Colonic mucosa (tissue), 4 donors: Measurements from ENCODE around the gene CCDC60. TPM values are rescaled to one million over a fixed set of nuclear protein-coding genes. Genes with fewer than 3 reads are reported as not detected.

Experiments used
- DNase-seq: peaks from one replicate; pipeline ENCODE4 v3.0.0-alpha.2; 2020
- H3K27ac ChIP-seq: fragments of 200-600 bp; one replicate; pipeline ENCODE4 v1.8.0; 2021
- H3K27me3 ChIP-seq: fragments of 200-600 bp; one replicate; pipeline ENCODE4 v1.8.0; 2021
- H3K36me3 ChIP-seq: fragments of 200-600 bp; one replicate; pipeline ENCODE4 v1.8.0; 2021
- H3K4me1 ChIP-seq: fragments of 200-600 bp; one replicate; pipeline ENCODE4 v1.8.0; 2021; ENCODE audit warnings: mild to moderate bottlenecking
- H3K4me3 ChIP-seq: fragments of 200-600 bp; one replicate; pipeline ENCODE4 v1.8.0; 2021
- H3K9ac ChIP-seq, 2 donors: one replicate each; pipeline ENCODE4 v1.7.0; 2013; ENCODE audit warnings: control low read depth in 2 of 2, low read depth in 2 of 2, low read length in 2 of 2
- H3K9me3 ChIP-seq: fragments of 200-600 bp; one replicate; pipeline ENCODE4 v1.8.0; 2021
- intact Hi-C: fragments of 100-400 bp; cut with DNase I; formaldehyde crosslinking; loops from one replicate; pipeline ENCODE4 v1.14.1; 2022
- total RNA-seq, 2 donors: library from RNA; stranded (reverse); fragmentation: NEBNext Ultra II Directional in 1 of 2; extraction: Animal tissue kit (Norgen Biotek cat#: 25700) in 1 of 2; gene quantifications; one replicate each; pipeline ENCODE4 v1.2.1, GENCODE V29; 2021
- TF ChIP-seq, protein P1 (sequence below): fragments of 200-600 bp; IDR thresholded peaks from one replicate; pipeline ENCODE4 v1.8.0; 2022; ENCODE audit warnings: antibody characterized with exemption, mild to moderate bottlenecking
- donor health status: healthy.
- donor health status: DM: no; HTN: no; CAD: no.
- donor health status: DM: no; HTN: no; CAD: no.

Gene CCDC60, protein sequence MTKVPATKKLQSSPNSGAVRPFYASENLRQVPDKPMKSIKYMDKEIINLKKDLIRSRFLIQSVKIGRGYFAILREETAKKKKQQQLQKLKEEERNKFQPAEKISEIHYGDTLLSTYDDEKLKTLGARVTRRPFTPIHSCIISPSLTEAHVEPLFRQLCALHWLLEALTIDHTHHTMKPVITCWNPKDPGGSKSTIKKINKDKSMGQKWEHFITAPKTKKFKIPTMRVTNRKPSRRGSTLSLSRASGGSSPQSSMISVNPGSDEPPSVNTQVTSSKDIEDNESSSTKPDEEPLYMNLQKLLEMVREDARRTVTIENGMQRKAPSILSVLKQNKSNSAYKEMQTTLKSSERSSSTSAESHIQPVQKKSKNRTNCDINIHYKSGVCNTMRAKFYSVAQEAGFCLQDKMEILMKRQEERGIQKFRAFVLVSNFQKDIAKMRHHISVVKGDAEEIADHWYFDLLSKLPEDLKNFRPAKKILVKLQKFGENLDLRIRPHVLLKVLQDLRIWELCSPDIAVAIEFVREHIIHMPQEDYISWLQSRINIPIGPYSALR
- 1 to 10 TPM; 1.3 to 2.3 TPM for total RNA-seq

DNA sequence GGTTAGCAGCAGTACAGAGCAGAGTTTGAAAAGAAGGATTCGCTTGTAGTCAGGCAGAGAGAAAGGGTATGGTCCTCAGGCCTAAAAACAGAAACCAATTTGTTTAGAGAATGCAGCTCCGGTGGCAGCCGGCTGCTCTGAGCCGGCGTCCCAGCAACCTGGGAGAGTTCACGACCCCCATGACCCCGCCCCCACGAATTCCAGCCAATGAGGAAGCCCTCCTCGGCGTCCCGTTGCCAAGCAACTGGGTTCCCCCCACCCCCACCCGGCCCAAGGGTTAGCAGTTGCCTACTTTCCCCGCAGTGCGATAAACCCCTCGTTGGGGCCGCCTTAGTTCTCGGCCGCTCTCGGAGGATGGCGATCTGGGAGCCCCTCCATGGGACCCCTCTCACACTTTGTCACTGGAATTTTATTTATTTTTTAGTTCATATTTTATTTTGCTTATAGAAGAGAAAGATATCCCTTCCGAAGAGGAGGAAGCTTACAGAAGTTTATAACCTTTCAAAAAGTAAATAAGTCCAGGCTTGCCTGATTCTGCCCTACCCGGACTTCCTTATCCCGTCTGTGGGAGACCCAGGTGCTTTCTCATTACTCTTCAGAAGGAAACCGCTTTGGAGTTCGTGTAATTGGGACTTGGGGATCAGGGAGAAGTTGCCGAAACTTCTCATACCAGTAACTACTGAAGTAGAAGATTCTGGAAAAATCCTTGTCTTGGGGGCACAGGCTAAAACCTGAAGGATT lies at the start of gene CCDC60:
Gene CCDC60 (plus strand): TSS at position 300 of the 741 bp plus-strand sequence. CDS start 448 bp downstream, outside the sequence.
- Histone ChIP-seq H3K27ac (no peak within 1 kb of the TSS), H3K9ac (no peak within 1 kb of the TSS), H3K36me3 (no peaks in the 10 kb centered on the region), H3K9me3 (no peaks in the 10 kb centered on the region), H3K27me3 (no peaks in the 10 kb centered on the region), H3K4me1 (no peaks in the 10 kb centered on the region), H3K4me3 (peak within 1 kb of the TSS; percentile 1)
- TF ChIP-seq, protein P1, sequence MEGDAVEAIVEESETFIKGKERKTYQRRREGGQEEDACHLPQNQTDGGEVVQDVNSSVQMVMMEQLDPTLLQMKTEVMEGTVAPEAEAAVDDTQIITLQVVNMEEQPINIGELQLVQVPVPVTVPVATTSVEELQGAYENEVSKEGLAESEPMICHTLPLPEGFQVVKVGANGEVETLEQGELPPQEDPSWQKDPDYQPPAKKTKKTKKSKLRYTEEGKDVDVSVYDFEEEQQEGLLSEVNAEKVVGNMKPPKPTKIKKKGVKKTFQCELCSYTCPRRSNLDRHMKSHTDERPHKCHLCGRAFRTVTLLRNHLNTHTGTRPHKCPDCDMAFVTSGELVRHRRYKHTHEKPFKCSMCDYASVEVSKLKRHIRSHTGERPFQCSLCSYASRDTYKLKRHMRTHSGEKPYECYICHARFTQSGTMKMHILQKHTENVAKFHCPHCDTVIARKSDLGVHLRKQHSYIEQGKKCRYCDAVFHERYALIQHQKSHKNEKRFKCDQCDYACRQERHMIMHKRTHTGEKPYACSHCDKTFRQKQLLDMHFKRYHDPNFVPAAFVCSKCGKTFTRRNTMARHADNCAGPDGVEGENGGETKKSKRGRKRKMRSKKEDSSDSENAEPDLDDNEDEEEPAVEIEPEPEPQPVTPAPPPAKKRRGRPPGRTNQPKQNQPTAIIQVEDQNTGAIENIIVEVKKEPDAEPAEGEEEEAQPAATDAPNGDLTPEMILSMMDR: no peak
- peak; percentile 41 for DNase-seq
- intact Hi-C loops: no loop called here

DNA sequence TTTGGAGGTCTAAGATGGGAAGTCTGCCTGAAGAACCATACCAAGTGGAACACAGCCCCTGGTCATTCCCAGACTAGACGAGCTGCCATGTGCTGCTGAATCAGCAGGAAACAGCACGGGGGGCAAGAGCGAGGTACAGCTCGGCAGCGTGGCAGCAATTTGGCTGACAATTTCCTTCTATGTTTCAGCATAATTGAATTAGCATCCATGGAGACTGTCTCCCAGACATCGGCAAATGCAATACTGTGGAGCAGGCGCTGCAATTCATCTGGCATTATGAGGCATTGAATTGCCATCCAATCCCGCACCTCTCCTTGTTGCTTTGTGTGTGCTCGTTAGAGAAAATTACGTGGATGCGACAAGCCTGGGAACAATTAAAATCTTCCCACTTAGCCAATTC lies 46.0 kb upstream of the CCDC60 start:
- Histone ChIP-seq H3K9me3 (no peaks in the 10 kb centered on the region), H3K27me3 (no peaks in the 10 kb centered on the region), H3K4me3 (no peak overlapping the region), H3K9ac (no peak overlapping the region), H3K4me1 (no peaks in the 10 kb centered on the region), H3K27ac (no peak overlapping the region), H3K36me3 (no peaks in the 10 kb centered on the region)
- DNase-seq: no peak
- TF ChIP-seq, protein P1: no peak
- intact Hi-C loops: no loop called here

DNA sequence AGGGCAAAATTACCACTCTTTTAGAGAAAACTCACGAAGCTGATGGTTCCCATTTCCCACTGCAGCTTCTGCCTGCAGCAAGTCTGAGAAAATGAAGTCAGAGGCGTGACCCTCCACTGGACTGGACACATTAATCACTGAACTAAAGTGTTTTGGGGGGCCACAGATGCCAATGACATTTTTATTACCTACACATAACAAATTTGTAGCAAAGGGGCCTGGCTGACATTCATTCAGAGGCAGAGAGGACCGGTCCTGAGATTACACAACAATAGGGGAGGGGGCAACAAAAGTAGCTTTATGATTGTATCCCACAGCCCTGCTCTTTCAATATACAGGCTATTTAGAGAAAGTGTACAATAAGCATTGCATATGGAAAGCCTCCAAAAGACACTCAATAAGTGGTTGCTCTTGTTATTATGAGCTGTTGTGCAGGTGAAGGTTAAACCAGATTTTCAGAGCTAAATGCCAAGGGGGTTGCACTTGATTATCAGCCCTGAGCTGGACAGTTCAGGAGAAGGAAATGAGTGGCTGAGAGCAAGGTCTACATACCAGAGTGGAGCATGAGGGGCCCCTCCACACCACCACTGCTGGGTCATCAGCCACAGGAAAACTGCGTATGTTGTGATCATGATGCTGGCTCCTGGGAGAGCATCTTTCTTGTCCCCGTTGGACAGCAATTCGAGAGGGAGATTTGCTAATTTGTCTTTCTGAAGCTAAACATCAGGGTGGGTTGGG lies 41.5 kb upstream of the CCDC60 start:
- Histone ChIP-seq H3K36me3 (no peaks in the 10 kb centered on the region), H3K9ac (no peak overlapping the region), H3K4me3 (no peak overlapping the region), H3K9me3 (no peaks in the 10 kb centered on the region), H3K4me1 (no peaks in the 10 kb centered on the region), H3K27ac (no peak overlapping the region), H3K27me3 (no peaks in the 10 kb centered on the region)
- no peak for DNase-seq
- TF ChIP-seq, protein P1: no peak
- intact Hi-C loops: no loop called here

DNA sequence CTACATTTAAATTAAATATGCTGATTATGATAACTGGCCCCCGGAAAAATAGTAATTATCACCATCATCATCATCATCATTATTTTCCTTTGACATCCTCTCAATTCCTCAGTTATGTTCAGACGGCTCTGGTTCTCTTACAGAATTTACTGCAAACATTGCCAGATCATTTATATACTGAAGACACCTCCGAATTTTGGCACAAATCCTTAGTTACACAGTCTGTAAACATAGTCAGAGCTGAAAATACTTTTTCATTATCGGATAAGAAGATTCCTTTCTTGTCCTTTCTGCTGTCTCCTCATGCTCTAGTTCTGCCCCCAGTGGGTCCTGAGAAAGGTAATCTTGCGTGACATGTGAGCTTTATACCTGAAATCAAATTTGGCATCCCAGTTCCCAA lies 40.3 kb upstream of the CCDC60 start:
- Histone ChIP-seq H3K4me1 (no peaks in the 10 kb centered on the region), H3K9ac (no peak overlapping the region), H3K9me3 (no peaks in the 10 kb centered on the region), H3K27me3 (no peaks in the 10 kb centered on the region), H3K36me3 (no peaks in the 10 kb centered on the region), H3K4me3 (no peak overlapping the region), H3K27ac (no peak overlapping the region)
- TF ChIP-seq, protein P1: no peak
- no peak for DNase-seq
- intact Hi-C loops: no loop called here

DNA sequence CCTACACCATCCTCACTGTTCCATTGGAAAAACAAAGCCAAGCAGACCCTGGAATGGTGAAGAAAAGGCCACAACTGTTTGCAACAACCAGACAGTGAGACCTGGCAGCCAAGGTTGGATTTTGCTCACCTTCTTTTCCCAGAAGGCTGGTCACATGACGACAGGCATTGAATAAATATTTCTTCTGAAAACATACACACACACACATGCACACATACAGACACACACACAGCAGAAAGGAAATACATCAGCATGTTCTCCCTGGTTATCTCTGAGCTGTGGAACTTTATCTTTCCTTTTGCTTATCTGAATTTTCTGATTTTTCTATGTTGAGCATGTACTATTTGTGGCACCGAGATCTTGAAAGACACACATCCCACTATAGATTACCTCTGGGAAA lies 38.0 kb upstream of the CCDC60 start:
- intact Hi-C loops: no loop called here
- TF ChIP-seq, protein P1: no peak
- no peak overlapping the region for H3K27ac ChIP-seq
- H3K4me3 ChIP-seq: no peak overlapping the region
- H3K9me3 ChIP-seq: no peaks in the 10 kb centered on the region
- no peak overlapping the region for H3K9ac ChIP-seq
- no peaks in the 10 kb centered on the region for H3K4me1 ChIP-seq
- no peaks in the 10 kb centered on the region for H3K36me3 ChIP-seq
- no peak for DNase-seq
- no peaks in the 10 kb centered on the region for H3K27me3 ChIP-seq
